ENCODE results near the gene ZFHX2.

Gene ZFHX2

GRCh38 chr14:23572836-23573235 is 21.3 kb upstream of the ZFHX2 start:
- ChIA-PET POLR2A (ENCODE audit: low non-redundant PET) (no interaction called here), CTCF (interaction anchor here (0.5 to 0.8 kb wide), 2 partner anchors 13 to 42 kb away, joined by 3 to 5 read pairs; no protein-coding TSS in a partner anchor)
- TF ChIP-seq, protein P1, sequence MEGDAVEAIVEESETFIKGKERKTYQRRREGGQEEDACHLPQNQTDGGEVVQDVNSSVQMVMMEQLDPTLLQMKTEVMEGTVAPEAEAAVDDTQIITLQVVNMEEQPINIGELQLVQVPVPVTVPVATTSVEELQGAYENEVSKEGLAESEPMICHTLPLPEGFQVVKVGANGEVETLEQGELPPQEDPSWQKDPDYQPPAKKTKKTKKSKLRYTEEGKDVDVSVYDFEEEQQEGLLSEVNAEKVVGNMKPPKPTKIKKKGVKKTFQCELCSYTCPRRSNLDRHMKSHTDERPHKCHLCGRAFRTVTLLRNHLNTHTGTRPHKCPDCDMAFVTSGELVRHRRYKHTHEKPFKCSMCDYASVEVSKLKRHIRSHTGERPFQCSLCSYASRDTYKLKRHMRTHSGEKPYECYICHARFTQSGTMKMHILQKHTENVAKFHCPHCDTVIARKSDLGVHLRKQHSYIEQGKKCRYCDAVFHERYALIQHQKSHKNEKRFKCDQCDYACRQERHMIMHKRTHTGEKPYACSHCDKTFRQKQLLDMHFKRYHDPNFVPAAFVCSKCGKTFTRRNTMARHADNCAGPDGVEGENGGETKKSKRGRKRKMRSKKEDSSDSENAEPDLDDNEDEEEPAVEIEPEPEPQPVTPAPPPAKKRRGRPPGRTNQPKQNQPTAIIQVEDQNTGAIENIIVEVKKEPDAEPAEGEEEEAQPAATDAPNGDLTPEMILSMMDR (conservative IDR thresholded peaks at IDR 0.05; ENCODE audit: low read depth), result no peak
- no peak for DNase-seq (ENCODE audit: low spot score)
- no peak overlapping the region for H3K27ac ChIP-seq

- POLR2A ChIA-PET (ENCODE audit: low non-redundant PET), result no interaction called here
- no peak for DNase-seq (ENCODE audit: low spot score)
- TF ChIP-seq, protein P1 (conservative IDR thresholded peaks at IDR 0.05; ENCODE audit: low read depth), result no peak
- no peak overlapping the region for H3K27ac ChIP-seq
- CTCF ChIA-PET, result interaction anchor here (0.8 kb wide), 1 partner anchor 13 kb away, joined by 5 read pairs; no protein-coding TSS in a partner anchor
Measured at GRCh38 chr14:23572524-23572828, 20.9 kb upstream of the ZFHX2 start.

GRCh38 chr14:23571701-23572523 is 20.3 kb upstream of the ZFHX2 start:
- ChIA-PET CTCF (interaction anchor here (0.6 to 0.8 kb wide), 5 partner anchors 11 to 1139 kb away, joined by 3 to 7 read pairs (median 4); no protein-coding TSS in a partner anchor), POLR2A (ENCODE audit: low non-redundant PET) (no interaction called here)
- H3K27ac ChIP-seq, result no peak overlapping the region
- no peak for DNase-seq (ENCODE audit: low spot score)
- TF ChIP-seq, protein P1 (conservative IDR thresholded peaks at IDR 0.05; ENCODE audit: low read depth), result no peak

DNA sequence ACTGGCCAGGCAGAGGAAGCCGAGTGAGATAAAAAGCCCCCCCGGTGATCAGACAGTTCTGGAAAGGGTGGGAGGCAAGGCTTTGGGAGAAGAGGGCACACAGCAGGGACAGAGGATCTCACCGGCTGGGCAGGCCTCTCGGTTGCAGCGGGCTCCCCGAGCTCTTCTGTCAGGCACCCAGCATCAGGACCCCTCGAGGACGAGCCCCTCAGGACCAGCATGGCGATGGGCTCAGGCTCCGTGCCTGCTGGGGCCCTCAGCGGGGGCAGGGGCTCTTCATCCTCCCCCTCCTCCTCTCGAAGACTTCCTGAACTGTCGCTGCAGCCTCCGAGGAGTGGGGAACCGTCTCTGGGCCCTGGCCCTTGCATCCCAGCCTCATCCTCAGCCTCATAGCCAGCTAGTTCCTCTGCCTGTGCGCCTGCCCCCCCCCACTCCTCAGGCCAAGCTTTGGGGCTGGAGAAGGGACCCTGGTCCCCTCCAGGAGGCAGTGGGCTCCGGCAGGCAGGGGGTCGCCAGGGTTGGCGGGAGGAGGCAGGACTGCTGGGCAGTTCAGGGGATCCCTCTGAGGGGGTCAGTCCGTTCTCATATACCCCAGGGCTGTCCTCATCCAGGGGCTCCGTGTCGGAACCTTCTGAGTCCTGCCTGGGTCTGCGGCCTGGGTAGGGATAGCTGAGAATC is 19.4 kb upstream of the ZFHX2 start:
- POLR2A ChIA-PET (ENCODE audit: low non-redundant PET), result no interaction called here
- no peak for DNase-seq (ENCODE audit: low spot score)
- no peak overlapping the region for H3K27ac ChIP-seq
- CTCF ChIA-PET, result interaction anchor here (0.6 to 0.7 kb wide), 3 partner anchors 10 to 1140 kb away, joined by 3 to 4 read pairs (median 4); no protein-coding TSS in a partner anchor
- TF ChIP-seq, protein P1 (conservative IDR thresholded peaks at IDR 0.05; ENCODE audit: low read depth), result no peak

- ChIA-PET CTCF (interaction anchor here (1.1 to 1.2 kb wide), 2 partner anchors 10 to 91 kb away, joined by 3 to 4 read pairs; no protein-coding TSS in a partner anchor), POLR2A (ENCODE audit: low non-redundant PET) (no interaction called here)
- TF ChIP-seq, protein P1 (conservative IDR thresholded peaks at IDR 0.05; ENCODE audit: low read depth), result no peak
- DNase-seq (ENCODE audit: low spot score), result no peak
- peak overlapping the region; percentile 52 for H3K27ac ChIP-seq
Measured at GRCh38 chr14:23569443-23570151, 18.0 kb upstream of the ZFHX2 start.
